ENCODE results near the gene PLA2G2C.

DNA sequence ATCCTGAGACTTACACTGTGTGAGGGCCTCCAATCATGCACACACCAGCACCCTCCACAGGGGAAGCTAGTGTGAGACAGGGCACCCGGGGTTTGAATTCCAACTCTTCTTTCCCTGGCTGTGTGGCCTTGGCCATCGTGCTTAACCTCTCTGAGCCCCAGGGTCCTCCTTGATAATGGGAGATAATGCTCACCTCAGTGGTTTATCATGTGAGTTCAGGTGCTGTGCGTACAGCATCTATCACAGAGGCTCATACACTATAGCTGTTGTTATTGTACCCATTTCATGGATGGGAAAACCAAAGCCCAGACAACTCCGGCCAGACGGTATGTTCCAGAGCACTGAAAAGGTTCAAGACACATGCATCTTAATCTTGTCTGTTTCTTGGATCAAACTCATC lies 16.4 kb downstream of the PLA2G2C start:
- TF ChIP-seq REST (IDR thresholded peaks at IDR 0.05; ENCODE audit: insufficient read depth in 1 of 2, low read depth in 2 of 2, low read length in 2 of 2) (no peak), POLR2AphosphoS5 (IDR thresholded peaks at IDR 0.05; ENCODE audit: low read depth, low read length) (no peak)
